ENCODE measurements around the gene CASTOR1.
A peak's percentile ranks its signal among the peaks of the same experiment; 100 is the strongest.

CASTOR1 gene

DNA sequence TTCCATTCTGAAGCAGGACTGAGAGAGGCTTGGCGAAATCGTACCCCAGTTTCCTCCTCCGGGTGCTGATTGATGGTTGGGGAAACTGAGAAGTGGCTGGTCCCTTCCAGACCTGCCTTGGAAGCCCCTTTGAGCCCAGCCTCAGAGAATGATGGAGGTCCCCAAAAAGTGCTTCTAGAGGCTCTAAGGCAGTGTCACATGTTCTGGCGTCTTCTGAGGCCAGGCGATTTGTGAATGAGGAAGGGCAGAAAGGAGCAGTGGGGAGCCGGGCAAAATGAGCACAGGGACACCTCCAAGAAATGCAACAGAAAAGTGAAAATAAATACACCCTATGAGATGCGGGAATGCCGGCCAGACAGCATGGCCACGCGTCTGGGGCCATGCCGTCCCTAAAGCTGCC lies 41.7 kb downstream of the CASTOR1 start:
- H3K4me1 ChIP-seq (ENCODE audit: control insufficient read depth, insufficient read depth, low read length): peaks cover 3% of the 10 kb centered on the region; the same call in 1 of the 2 replicates
- no peak for TF ChIP-seq ZNF146 (tag by site-specific recombination; IDR thresholded peaks at IDR 0.05)
- no peak for TF ChIP-seq ZBTB1 (tag by site-specific recombination; IDR thresholded peaks at IDR 0.05)
- peak; percentile 100 for TF ChIP-seq ZNF214 (tag by site-specific recombination; IDR thresholded peaks at IDR 0.05; ENCODE audit: borderline replicate concordance)
- no peak for TF ChIP-seq SP3 (tag by site-specific recombination; IDR thresholded peaks at IDR 0.05)
- TF ChIP-seq, protein P1, sequence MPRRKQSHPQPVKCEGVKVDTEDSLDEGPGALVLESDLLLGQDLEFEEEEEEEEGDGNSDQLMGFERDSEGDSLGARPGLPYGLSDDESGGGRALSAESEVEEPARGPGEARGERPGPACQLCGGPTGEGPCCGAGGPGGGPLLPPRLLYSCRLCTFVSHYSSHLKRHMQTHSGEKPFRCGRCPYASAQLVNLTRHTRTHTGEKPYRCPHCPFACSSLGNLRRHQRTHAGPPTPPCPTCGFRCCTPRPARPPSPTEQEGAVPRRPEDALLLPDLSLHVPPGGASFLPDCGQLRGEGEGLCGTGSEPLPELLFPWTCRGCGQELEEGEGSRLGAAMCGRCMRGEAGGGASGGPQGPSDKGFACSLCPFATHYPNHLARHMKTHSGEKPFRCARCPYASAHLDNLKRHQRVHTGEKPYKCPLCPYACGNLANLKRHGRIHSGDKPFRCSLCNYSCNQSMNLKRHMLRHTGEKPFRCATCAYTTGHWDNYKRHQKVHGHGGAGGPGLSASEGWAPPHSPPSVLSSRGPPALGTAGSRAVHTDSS (tag by site-specific recombination; IDR thresholded peaks at IDR 0.05): no peak
- TF ChIP-seq, protein P2, sequence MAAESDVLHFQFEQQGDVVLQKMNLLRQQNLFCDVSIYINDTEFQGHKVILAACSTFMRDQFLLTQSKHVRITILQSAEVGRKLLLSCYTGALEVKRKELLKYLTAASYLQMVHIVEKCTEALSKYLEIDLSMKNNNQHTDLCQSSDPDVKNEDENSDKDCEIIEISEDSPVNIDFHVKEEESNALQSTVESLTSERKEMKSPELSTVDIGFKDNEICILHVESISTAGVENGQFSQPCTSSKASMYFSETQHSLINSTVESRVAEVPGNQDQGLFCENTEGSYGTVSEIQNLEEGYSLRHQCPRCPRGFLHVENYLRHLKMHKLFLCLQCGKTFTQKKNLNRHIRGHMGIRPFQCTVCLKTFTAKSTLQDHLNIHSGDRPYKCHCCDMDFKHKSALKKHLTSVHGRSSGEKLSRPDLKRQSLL (tag by site-specific recombination; IDR thresholded peaks at IDR 0.05): no peak
- CTCF ChIA-PET: no interaction called here
- POLR2A ChIA-PET: no interaction called here
- H3K9me3 ChIP-seq (ENCODE audit: control insufficient read depth, insufficient read depth, low read depth, low read length): no peaks in the 10 kb centered on the region
- peaks cover 0 to 22% of the 10 kb centered on the region in 2 experiments; a peak in 1 of 3 replicates for H3K36me3 ChIP-seq (ENCODE audit: control insufficient read depth in 2 of 2, insufficient read depth in 1 of 2, low read length in 2 of 2)
- H3K27ac ChIP-seq (ENCODE audit: extremely low read depth, low read depth, low read length): no peak overlapping the region
- no peak overlapping the region for H3K4me3 ChIP-seq (ENCODE audit: low read depth, low read length)

DNA sequence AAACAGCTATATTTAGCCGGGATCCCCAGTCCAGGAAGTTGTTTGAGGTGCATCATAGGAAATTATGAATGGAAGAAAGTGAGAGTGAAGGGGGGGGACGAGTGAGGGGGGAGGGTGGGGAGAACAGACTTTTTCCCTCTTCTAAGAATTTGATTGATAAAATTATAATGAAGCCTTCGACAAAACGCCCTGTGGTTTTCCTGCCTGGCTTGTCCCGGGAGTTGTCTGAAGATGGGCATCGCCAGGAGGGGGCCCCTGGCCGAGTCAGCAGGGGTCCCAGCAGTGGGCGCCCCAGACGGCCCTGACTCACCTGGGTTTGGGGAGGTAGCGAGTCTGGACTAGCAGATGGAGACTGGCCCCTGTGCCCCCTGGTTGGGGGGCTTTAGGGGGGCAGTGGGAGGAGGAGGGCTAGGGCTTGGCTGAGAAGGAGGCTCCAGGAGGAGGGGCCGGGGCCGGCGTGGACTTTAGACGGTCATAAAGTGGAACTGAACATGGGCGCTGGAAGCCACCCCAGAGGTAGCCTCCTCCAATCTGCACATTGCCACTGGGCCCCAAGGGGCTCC lies 42.4 kb downstream of the CASTOR1 start:
- peaks cover 0 to 23% of the 10 kb centered on the region in 2 experiments; a peak in 1 of 3 replicates for H3K36me3 ChIP-seq (ENCODE audit: control insufficient read depth in 2 of 2, insufficient read depth in 1 of 2, low read length in 2 of 2)
- H3K4me3 ChIP-seq (ENCODE audit: low read depth, low read length): peak overlapping the region; percentile 56
- TF ChIP-seq, protein P3, sequence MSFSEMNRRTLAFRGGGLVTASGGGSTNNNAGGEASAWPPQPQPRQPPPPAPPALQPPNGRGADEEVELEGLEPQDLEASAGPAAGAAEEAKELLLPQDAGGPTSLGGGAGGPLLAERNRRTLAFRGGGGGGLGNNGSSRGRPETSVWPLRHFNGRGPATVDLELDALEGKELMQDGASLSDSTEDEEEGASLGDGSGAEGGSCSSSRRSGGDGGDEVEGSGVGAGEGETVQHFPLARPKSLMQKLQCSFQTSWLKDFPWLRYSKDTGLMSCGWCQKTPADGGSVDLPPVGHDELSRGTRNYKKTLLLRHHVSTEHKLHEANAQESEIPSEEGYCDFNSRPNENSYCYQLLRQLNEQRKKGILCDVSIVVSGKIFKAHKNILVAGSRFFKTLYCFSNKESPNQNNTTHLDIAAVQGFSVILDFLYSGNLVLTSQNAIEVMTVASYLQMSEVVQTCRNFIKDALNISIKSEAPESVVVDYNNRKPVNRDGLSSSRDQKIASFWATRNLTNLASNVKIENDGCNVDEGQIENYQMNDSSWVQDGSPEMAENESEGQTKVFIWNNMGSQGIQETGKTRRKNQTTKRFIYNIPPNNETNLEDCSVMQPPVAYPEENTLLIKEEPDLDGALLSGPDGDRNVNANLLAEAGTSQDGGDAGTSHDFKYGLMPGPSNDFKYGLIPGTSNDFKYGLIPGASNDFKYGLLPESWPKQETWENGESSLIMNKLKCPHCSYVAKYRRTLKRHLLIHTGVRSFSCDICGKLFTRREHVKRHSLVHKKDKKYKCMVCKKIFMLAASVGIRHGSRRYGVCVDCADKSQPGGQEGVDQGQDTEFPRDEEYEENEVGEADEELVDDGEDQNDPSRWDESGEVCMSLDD (tag by site-specific recombination; IDR thresholded peaks at IDR 0.05): peak; percentile 62
- TF ChIP-seq, protein P4, sequence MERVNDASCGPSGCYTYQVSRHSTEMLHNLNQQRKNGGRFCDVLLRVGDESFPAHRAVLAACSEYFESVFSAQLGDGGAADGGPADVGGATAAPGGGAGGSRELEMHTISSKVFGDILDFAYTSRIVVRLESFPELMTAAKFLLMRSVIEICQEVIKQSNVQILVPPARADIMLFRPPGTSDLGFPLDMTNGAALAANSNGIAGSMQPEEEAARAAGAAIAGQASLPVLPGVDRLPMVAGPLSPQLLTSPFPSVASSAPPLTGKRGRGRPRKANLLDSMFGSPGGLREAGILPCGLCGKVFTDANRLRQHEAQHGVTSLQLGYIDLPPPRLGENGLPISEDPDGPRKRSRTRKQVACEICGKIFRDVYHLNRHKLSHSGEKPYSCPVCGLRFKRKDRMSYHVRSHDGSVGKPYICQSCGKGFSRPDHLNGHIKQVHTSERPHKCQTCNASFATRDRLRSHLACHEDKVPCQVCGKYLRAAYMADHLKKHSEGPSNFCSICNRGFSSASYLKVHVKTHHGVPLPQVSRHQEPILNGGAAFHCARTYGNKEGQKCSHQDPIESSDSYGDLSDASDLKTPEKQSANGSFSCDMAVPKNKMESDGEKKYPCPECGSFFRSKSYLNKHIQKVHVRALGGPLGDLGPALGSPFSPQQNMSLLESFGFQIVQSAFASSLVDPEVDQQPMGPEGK (tag by site-specific recombination; IDR thresholded peaks at IDR 0.05): peak; percentile 85
- TF ChIP-seq, protein P5, sequence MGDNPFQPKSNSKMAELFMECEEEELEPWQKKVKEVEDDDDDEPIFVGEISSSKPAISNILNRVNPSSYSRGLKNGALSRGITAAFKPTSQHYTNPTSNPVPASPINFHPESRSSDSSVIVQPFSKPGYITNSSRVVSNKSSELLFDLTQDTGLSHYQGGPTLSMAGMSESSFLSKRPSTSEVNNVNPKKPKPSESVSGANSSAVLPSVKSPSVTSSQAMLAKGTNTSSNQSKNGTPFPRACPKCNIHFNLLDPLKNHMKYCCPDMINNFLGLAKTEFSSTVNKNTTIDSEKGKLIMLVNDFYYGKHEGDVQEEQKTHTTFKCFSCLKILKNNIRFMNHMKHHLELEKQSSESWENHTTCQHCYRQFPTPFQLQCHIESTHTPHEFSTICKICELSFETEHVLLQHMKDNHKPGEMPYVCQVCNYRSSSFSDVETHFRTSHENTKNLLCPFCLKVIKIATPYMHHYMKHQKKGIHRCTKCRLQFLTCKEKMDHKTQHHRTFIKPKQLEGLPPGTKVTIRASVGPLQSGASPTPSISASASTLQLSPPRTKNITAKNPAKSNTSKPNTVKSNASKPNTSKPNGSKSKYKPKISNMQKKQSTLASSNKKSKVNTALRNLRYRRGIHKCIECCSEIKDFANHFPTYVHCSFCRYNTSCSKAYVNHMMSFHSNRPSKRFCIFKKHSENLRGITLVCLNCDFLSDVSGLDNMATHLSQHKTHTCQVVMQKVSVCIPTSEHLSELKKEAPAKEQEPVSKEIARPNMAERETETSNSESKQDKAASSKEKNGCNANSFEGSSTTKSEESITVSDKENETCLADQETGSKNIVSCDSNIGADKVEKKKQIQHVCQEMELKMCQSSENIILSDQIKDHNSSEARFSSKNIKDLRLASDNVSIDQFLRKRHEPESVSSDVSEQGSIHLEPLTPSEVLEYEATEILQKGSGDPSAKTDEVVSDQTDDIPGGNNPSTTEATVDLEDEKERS (tag by site-specific recombination; IDR thresholded peaks at IDR 0.05): no peak
- TF ChIP-seq ZNF473 (tag by site-specific recombination; IDR thresholded peaks at IDR 0.05) (no peak), GLIS2 (tag by site-specific recombination; IDR thresholded peaks at IDR 0.05) (peak; percentile 92), ZIC2 (tag by site-specific recombination; IDR thresholded peaks at IDR 0.05) (peak; percentile 73), ZXDB (tag by site-specific recombination; IDR thresholded peaks at IDR 0.05) (peak; percentile 69), ZSCAN16 (tag by site-specific recombination; IDR thresholded peaks at IDR 0.05) (no peak), GLIS1 (tag by site-specific recombination; IDR thresholded peaks at IDR 0.05) (peak; percentile 91), ZNF610 (tag by site-specific recombination; IDR thresholded peaks at IDR 0.05; ENCODE audit: borderline replicate concordance) (no peak)
- TF ChIP-seq, protein P6, sequence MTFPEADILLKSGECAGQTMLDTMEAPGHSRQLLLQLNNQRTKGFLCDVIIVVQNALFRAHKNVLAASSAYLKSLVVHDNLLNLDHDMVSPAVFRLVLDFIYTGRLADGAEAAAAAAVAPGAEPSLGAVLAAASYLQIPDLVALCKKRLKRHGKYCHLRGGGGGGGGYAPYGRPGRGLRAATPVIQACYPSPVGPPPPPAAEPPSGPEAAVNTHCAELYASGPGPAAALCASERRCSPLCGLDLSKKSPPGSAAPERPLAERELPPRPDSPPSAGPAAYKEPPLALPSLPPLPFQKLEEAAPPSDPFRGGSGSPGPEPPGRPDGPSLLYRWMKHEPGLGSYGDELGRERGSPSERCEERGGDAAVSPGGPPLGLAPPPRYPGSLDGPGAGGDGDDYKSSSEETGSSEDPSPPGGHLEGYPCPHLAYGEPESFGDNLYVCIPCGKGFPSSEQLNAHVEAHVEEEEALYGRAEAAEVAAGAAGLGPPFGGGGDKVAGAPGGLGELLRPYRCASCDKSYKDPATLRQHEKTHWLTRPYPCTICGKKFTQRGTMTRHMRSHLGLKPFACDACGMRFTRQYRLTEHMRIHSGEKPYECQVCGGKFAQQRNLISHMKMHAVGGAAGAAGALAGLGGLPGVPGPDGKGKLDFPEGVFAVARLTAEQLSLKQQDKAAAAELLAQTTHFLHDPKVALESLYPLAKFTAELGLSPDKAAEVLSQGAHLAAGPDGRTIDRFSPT (tag by site-specific recombination; IDR thresholded peaks at IDR 0.05): 0 out of 2 replicates have a peak, but pooled peaks have one; percentile 26
- ChIA-PET POLR2A (interaction anchor here (0.6 to 1.8 kb wide), 3 partner anchors 10 to 40 kb away, joined by 3 to 7 read pairs (median 3); no protein-coding TSS in a partner anchor), CTCF (interaction anchor here (1.3 kb wide), 2 partner anchors 9 to 139 kb away, joined by 4 to 6 read pairs; no protein-coding TSS in a partner anchor)
- H3K9me3 ChIP-seq (ENCODE audit: control insufficient read depth, insufficient read depth, low read depth, low read length): no peaks in the 10 kb centered on the region
- H3K4me1 ChIP-seq (ENCODE audit: control insufficient read depth, insufficient read depth, low read length): peaks cover 3% of the 10 kb centered on the region; the same call in 1 of the 2 replicates
- H3K27ac ChIP-seq (ENCODE audit: extremely low read depth, low read depth, low read length): no peak overlapping the region; the same call in 1 of the 2 replicates
